NCI-H82 treated with DMSO at 0.1 percent for 48 hours (cell line): ENCODE results near the gene ZFAND6.
"Not testable (repeated sequence)": the region's sequence is repeated elsewhere in the genome, so short reads cannot be mapped to it uniquely, and the experiment has no call there.

Source experiments
- DNase-seq: peaks from one replicate; lab custom pipeline; 2025; ENCODE audit not compliant: unreplicated experiment; lab: John Stamatoyannopoulos, UW

The ZFAND6 gene

DNA sequence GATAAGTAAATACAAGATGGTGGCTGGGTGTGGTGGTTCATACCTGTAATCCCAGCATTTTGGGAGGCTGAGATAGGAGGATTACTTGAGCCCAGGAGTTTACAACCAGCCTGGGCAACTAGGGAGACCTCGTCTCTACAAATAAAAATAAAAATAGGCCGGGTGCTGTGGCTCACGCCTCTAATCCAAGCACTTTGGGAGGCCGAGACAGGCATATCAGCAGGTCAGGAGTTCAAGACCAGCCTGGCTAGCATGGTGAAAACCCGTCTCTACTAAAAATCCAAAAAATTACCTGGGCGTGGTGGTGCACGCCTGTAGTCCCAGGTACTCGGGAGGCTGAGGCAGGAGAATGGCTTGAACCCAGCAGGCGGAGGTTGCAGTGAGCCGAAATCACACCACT lies 14.3 kb upstream of the ZFAND6 start:
- DNase-seq: not testable (repeated sequence)

DNA sequence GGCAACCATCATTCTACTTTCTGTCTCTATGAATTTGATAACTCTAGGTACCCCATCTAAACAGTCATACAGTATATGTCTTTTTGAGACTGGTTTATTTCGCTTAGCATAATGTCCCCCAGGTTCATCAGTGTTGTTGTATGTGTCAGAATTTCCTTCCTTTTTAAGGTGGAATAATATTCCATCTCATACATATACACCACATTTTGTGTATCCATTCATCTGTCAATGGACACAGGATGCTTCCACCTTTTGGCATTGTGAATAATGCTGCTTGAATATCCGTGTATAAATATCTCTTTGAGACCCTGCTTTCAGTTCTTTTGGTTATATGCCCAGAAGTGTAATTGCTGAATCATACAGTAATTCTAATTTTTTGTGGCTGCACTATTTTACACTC lies 10.4 kb upstream of the ZFAND6 start:
- no peak for DNase-seq

DNA sequence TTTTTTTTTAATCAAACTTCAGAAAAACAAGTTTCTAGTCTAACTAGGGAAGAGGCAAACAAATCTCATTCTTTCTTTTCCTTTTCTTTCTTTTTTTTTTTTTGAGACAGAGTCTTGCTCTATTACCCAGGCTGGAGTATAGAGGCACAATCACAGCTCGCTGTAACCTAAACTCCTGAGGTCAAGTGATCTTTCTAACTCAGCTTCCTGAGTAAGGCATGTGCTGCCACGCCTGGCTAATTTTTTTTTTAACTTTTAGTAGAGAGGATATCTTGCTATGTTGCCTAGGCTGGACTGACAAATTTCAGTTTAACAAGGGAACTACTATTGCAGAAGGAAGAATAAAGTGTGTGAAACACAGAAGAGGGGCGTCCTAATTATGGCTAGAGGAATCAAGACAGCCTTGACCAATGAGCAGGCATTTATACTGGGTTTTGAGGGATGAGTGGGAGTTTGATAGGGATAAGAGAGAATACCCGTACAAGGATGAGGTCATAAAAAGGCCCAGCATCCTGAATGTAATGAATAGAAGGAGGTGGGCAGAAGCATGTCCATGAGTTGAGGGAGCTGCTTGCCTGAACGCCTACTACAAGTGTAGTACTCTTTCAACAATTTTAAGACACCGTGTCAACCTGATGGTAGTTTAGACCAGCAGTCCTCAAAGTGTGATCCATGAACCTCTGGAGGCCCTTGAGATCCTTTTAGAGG lies 6.7 kb upstream of the ZFAND6 start:
- no peak for DNase-seq

DNA sequence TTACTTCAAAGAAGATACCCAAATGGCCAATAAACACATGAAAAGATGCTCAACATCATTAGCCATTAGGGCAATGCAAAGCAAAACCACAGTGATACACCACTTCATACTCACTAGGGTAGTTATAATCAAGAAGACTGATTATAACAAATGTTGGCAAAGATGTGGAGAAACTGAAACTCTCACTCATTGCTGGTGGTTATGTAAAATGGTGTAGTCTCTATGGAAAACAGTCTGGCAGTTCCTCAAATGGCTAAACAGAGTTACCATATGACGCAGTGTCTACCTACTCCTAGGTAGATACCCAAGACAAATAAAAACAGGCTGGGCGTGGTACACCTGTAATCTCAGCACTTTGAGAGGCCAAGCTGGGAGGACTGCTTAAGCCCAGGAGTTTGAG lies 3.5 kb upstream of the ZFAND6 start:
- no peak for DNase-seq

DNA sequence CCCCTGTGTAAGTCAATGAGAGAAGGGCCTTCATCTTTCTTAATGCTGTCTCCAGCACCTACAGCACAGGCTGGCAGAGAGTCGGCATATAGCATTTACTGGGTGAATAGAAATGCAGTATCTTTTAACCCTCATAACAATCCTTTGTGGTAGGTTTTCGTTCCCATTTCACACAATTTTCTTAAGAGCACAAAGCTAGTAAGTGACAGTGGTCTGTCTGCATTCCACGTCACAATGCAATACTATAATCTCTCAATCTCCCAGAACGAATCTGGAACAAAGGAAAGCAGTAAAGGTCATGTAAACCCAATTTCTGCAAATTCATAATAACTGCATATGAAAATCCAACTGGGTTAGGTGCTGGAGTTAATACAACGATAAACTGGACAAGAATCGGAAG lies 1.4 kb upstream of the ZFAND6 start:
- DNase-seq: no peak

DNA sequence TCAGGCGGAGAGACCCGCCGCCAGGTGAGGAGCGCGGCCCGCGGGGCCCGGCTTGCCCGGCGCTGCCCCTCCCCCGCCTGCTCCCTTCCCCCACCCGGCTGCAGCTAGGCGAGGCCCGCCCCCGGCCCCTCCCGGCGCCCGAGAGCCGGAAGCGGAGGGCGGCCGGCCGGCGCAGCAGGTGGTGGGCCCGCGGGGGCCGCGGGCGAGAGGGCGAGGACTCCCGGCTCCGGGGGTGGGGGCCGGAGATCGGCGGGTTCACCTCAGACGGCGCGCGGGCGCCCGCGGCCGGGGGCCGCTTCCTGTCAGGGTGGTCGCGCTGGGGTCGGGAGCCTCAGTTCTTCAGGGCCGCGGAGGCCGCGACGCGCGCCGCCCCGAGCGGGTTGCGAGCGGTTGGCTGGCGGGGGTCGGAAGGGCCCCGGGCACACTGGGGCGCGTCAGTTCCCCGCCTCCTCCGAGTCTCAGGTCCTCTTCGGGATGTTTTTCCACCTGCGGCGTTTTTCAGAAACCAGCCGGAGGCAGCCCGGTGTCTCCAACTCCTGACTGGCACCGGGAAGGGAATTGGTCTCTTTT lies 395 bp downstream of the ZFAND6 start:
- DNase-seq: no peak

DNA sequence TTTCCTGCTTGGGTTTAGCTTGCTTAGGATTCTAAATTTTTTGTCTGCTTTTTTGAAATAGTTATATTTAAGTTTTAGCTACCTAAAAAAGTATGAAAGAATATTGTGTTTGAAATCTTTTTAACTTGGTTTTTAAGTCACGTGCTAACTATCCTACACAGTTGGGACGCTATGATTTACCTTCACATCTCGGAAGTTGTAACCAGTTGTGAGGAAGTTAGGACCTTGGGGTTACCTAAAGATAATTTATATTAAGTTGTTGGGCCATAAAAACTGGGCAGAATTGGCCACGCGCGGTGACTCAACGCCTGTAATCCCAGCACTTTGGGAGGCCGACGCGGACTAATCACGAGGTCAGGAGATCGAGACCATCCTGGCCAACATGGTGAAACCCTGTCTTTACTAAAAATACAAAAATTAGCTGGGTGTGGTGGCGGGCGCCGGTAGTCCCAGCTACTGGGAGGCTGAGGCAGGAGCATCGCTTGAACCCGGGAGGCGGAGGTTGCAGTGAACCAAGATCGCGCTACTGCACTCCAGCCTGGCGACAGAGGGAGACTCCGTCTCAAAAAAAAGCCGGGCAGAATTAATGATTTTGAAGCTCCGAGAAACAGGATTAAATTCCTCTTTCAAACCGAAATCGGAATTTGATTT lies 1.0 kb downstream of the ZFAND6 start:
- no peak for DNase-seq

DNA sequence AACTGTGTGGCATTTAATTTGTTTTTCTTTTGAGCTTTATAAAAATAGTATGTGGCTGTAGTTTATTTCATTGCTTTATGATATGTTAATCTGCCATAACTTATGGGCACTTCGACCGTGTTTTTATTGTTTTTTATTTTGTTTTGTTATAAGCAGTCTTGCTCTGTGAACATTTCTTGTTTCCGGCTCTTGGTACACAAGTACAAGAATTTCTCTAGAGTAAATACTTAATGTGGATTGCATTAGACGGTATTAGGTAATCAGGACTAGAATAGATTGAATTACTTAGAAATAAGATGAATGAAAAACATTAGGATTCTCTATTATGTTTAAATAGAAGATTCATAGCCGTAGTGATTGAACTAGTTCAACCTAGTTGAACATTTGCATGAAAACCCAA lies 2.1 kb downstream of the ZFAND6 start:
- no peak for DNase-seq

DNA sequence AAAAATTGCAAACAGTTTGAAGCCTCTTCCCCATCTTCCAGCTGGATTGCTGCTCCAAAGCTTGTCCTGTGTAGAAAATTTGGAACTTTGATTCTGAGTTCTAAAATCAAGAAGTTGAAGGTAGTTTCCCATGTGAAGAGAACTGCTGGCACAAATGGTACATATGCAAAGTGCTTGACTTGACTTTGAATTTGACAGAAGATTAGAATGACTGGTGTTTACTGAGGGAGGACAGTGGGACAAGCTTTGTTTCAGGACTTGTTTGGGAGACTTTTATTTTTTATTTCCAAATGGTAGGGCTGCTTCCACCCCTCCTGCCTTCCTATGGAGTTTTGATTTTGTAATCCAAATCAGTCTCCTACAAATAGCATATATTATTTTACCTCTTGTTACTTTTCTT lies 7.4 kb downstream of the ZFAND6 start:
- no peak for DNase-seq

DNA sequence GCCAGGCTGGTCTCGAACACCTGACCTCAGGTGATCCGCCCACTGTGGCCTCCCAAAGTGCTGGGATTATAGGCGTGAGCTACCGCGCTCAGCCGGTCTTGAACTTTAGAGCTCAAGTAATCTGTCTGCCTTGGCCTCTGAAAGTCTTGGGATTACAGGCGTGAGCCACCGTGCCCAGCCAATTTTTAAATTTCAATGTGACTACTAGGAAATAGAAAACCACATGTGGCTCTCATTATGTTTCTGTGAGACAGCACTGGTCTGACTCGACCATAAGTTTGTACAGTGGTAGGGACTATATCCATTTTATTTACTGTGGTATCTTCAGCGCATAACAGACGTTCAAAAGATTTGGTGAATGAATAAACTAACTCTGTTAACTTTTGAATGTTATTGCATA lies 9.1 kb downstream of the ZFAND6 start:
- no peak for DNase-seq

DNA sequence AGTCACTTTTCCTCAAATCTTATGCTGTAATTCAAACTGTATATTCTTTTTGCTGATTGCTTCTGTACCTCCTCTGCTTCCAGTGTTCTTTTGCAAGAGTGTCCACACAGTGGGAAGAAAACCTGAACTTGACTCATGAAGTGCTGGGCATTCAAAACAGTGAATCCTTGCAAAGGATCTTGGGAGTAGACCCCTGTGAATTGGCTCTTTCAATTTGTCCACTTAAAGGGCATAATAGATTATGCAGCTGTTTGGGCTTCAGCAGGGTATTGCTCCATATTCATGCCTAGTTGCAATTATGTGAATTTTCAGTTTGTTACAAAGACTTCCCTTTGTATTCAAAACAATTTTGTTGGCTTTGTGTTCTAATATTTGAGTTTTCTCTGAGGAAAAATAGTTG lies 11.4 kb downstream of the ZFAND6 start:
- peak; percentile 11 for DNase-seq

DNA sequence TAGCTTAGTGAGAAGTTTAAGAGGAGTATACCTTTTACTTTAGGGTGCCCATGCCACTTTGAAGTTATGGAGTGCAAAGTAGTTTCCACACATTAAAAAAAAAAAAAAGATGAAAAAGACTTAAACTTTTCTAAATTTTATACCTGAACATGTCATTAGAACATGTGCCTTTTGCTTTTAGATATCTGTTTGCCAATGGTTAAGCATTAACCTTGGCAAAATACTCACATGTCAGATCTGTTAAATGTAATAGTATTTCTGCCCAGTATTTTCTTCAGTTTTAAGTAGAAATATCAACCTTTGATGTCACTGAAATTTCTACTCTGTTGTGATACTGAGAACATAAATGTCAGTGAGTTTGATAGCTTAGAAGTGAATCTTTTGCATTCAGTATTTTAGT lies 12.2 kb downstream of the ZFAND6 start:
- DNase-seq: no peak

DNA sequence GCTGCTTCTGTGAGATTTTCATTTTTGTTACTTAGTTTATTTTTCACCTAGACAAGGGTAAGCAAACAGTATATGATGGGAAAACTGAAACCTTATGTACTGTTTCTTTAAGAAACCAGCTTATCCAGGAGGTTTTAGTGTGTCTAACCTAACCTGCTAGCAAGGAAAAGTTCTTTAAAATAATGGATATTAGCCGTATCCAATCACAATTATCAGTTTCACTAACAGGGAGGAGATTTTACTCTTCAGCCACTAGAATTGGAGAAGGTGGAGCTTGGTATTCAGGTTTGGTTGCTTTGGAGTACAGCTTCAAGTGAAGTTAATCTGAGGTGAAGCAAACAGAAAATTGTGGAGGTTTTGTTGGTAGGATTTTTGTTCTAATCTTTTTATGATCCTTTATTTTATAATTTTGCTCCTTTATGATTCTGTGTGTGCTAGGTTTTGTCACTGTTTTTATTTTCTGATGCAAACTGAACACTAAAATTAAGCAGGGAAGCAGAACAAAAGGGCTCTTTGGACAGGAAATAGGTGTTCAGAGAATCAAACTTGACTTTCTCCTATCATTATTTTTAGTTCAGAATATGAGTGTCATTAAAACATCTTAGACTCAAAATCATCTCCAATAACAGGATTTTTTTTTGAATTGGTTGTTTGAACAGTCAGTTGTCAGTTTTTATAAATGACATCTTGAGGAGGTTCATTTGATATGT lies 13.0 kb downstream of the ZFAND6 start:
- DNase-seq: peak; percentile 97

DNA sequence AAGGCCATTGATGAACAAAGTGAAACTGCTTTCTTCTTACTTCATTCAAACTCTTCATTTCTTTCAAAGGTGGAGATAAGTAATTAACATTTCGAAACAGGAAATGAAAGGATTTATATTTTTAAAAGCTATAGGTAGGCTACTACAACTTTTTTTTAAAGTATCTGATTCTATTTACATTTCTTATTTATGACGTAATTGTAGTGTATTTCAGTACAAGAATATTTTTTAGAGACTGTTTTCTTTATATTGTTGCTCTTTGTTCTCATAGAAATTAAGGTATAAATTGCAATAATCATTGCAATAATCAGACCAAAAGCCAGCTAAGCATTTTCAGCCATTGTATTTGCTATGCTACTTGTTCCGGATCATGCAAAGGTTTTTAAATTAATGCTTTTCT lies 13.7 kb downstream of the ZFAND6 start:
- DNase-seq: no peak

DNA sequence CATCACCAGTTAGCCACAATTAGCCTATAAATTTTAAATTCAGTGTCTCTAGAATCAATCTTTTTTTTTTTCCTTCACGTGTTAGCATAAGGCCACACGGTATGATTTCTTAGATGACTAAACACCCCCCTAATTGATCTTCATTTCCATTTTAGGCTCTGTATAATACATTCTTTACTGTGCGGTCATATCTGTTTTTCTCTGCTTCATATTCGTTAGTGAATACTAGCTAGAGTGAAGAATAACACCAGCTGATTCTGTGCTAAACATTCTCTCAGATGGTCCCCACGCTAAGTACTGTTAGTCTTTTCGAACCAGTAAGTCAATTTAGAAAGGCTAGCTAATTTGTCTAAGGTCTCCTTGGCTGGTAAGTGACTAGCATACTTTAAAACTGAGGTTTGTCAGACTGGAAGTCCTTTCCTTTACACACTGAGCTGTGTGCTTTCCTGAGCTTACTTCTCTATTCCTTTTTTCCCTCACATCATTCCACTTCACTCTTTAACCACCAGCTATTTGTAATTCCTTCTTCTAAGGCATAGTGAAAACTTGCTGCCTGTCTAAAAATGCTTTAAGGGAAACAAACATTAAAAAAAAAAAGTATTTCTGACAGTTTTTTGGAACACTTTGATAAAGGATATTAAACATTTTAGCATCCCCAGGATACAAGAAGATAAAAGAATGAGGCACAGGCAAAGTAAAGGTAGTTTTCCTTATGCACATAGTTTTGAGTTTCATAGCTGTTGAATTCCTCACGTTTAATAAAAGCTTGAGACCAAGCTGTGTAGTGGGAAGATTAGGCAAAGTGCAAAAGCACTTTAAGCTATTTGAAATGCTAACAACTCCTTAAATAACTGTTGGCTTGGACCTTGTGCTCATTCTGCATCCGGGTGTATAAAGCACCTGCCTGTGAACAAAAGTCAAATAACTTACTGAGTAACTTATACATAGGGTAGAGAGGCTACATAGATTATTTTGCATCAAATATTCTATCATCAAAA lies 17.1 kb downstream of the ZFAND6 start:
- DNase-seq: no peak

DNA sequence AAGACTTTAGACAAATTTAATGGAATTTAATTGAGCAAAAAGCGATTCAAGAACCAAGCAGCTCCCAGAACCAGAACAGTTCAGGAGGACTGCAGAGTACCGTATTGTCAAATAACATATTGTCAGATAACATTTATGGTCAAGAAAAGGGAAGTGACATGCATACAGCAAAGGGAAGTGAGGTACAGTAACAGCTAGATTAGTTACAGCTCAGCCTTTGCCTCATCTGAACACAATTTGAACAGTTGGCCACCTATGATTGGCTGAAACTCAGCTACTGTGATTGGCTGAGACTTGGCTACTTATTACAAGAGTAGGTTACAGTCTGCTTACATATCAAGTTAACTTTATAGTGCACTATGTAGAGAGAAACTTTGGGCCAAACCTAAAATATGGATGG lies 21.9 kb downstream of the ZFAND6 start:
- no peak for DNase-seq

DNA sequence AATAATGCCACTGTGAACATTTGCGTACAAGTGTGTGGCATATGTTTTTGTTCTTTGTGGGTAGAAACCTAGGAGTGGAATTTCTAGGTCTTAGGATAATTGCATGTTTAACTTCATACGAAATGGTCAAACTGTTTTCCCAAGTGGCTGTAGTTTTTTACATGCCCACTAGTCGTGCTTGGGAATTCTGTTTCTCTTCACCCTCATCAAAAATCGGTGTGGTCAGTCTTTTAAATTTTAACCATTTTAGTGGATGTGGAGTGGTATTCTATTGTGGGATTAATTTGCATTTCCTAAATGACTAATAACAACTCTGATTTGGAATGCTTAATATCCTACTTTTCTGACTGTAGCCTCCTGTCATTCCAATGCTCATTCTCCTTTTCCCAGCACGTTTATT lies 27.6 kb downstream of the ZFAND6 start:
- no peak for DNase-seq

DNA sequence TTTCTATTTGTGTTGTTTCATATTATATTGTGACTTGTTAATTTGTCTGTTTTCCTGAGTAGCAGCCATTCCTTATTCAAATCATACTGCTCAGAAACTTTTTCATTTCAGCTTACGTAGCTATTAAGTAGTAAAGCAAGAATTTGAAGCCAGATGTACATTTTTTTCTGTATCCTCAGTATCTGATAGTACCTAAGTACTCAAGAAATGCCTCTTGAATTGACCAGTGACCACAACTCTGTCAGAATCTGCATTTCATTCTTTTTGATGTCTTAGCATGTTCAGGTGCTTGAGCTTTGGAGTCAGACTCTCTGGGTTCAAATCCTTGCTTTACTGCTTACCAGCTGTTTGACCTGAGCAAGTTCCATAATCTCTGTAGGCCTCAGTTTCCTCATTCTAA lies 30.6 kb downstream of the ZFAND6 start:
- no peak for DNase-seq

DNA sequence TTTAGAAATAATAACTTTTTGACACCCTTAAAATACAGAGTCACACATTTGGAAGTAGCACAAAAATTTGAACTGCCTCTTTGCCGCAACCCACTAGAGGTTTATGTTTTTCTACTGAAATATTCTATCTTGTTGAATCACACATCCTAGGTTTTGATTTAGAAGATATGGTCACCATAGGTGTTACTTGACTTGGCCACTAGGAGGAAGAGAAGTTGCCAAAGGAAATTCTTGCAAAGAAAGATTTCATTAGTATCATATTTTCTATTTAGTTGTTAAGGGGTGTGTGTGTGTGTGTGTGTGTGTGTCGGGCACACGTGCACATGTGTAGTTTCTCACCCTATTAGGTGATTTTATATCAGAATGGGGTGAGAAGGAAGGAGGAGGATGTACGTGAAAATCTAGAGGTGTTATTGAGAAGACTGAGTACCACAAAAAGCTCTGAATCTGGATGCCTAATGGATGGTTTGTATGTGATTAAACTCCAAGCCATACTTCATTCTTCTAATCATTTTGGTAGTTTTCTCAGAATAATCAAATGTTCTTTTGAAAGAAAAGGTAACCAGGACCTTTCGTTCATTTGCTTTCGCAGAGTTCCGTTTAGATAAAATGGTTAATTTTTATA lies 31.5 kb downstream of the ZFAND6 start:
- no peak for DNase-seq

DNA sequence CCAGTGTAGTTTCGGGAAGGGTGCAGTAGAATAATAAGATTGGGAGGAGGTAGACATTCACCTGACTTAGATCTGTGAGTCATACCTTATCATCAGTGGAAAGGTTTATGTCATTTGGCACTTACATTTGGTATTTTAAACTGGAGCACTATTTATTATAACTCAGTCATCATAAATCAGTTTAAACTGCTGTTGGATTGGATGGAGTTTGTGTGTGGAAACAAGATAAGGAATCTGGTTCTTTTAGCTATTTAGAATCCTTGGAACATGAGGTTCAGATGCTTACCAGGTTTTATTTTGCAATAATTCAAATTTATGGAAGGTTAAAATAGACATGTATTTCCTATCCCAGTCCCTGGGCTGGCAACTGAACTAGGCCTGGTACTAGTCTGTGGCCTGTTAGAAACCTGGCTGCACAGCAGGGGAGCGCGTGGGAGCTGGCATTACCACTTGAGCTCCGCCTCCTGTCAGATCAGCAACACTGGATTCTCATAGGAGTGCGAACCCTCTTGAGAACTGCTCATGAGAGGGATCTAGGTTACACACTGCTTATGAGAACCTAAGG lies 34.5 kb downstream of the ZFAND6 start:
- no peak for DNase-seq
